Hepatocyte (in vitro differentiated cells): ENCODE measurements around the gene REV3L.

Experiments used
- CTCF ChIP-seq: fragments of 200-600 bp; sonication (generic); IDR thresholded peaks from 2 replicates; pipeline ENCODE4 v1.5.1; 2016; ENCODE audit warnings: antibody characterized with exemption, mild to moderate bottlenecking; ENCODE audit not compliant: poor library complexity
- EZH2phosphoT487 ChIP-seq: fragments of 200-600 bp; sonication (generic); IDR thresholded peaks from one replicate; pipeline ENCODE4 v1.6.1; 2018; ENCODE audit warnings: antibody characterized with exemption, mild to moderate bottlenecking, low read depth, moderate library complexity; ENCODE audit not compliant: unreplicated experiment, severe bottlenecking

- no peak for TF ChIP-seq CTCF
- TF ChIP-seq EZH2phosphoT487 = no peak
These were observed 65.8 kb downstream of the REV3L start for GRCh38 chr6:111417181-111417585.
